Suprapubic skin (tissue), 4 donors: ENCODE measurements around the gene CYP19A1. TPM values are rescaled to one million over a fixed set of nuclear protein-coding genes. Genes with fewer than 3 reads are reported as not detected.
"Not testable (repeated sequence)": the region's sequence is repeated elsewhere in the genome, so short reads cannot be mapped to it uniquely, and the experiment has no call there.

ENCODE experiments used
- DNase-seq, 2 donors: peaks; one replicate each; pipeline ENCODE4 v3.0.0-alpha.2; 2019; ENCODE audit warnings: low spot score in 2 of 2
- H3K27ac ChIP-seq: fragments of 200-600 bp; sonication (generic); one replicate; pipeline ENCODE4 v1.5.1; 2019
- H3K27me3 ChIP-seq: fragments of 200-600 bp; sonication (generic); one replicate; pipeline ENCODE4 v1.5.1; 2019
- H3K36me3 ChIP-seq: fragments of 200-600 bp; sonication (generic); one replicate; pipeline ENCODE4 v1.5.1; 2019
- H3K4me1 ChIP-seq: fragments of 200-600 bp; sonication (generic); one replicate; pipeline ENCODE4 v1.5.1; 2019
- H3K4me3 ChIP-seq: fragments of 200-600 bp; sonication (generic); one replicate; pipeline ENCODE4 v1.5.1; 2019; ENCODE audit warnings: mild to moderate bottlenecking
- H3K9me3 ChIP-seq: fragments of 200-600 bp; sonication (generic); one replicate; pipeline ENCODE4 v1.5.1; 2019
- EP300 ChIP-seq: sonication (generic); formaldehyde crosslinking; IDR thresholded peaks from one replicate; pipeline ENCODE4 v1.6.1; 2017; ENCODE audit warnings: antibody characterized with exemption
- POLR2A ChIP-seq, 2 donors: fragments of 450-650 bp; IDR thresholded peaks; one replicate each; pipeline ENCODE4 v1.6.1; 2017; ENCODE audit warnings: antibody characterized with exemption in 2 of 2, mild to moderate bottlenecking in 2 of 2, moderate library complexity in 2 of 2
- POLR2AphosphoS5 ChIP-seq, 3 donors: sonication (generic); formaldehyde crosslinking; IDR thresholded peaks; one replicate each; pipeline ENCODE4 v1.6.1; 2017; ENCODE audit warnings: antibody characterized with exemption in 3 of 3
- WGBS: methylation state at CpG from one replicate; pipeline ENCODE4 v1.1.5; 2018; 5-methylcytosine and 5-hydroxymethylcytosine counted together
- total RNA-seq, 4 donors: library from RNA; depleted of rRNA; stranded (reverse); fragments of >200 nt; gene quantifications; one replicate each; pipeline ENCODE4 v1.1.0, GENCODE V29; 2016
- TF ChIP-seq, protein P1 (sequence below), 2 donors: fragments of 200-600 bp in 1 of 2; fragments of 450-650 bp in 1 of 2; sonication (generic) in 1 of 2; IDR thresholded peaks; one replicate each; pipeline ENCODE4 v1.5.1; 2016 to 2019; ENCODE audit warnings: antibody characterized with exemption in 2 of 2, mild to moderate bottlenecking in 1 of 2, moderate library complexity in 1 of 2

The CYP19A1 gene
- total RNA-seq, 4 donors from 2014 or later = 2.7 to 6.8 (median 5.6) TPM

DNA sequence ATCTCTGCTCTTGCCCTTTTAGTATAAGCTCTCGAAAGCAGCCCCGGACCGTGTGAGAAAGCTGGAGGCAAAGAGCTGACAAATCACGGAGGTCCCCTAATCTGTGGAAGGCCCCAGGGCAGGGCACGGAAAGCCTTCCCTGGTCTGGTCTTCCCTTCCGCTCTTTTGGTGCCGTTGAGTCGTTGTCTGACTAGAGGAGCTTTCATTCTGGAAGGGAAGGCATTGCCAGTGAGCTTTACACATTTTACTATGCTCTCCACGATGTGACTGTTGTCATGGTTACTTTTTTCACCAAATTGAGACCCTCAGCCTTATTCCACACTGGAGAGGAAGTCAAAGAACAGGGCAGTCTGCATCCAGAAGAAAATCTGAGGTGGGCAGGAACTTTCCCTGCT lies 71.7 kb downstream of the CYP19A1 start:
- H3K27ac ChIP-seq = peak overlapping the region; percentile 52
- 27% methylated on average over 9 of the region's 9 CpGs for WGBS
- TF ChIP-seq, protein P1, sequence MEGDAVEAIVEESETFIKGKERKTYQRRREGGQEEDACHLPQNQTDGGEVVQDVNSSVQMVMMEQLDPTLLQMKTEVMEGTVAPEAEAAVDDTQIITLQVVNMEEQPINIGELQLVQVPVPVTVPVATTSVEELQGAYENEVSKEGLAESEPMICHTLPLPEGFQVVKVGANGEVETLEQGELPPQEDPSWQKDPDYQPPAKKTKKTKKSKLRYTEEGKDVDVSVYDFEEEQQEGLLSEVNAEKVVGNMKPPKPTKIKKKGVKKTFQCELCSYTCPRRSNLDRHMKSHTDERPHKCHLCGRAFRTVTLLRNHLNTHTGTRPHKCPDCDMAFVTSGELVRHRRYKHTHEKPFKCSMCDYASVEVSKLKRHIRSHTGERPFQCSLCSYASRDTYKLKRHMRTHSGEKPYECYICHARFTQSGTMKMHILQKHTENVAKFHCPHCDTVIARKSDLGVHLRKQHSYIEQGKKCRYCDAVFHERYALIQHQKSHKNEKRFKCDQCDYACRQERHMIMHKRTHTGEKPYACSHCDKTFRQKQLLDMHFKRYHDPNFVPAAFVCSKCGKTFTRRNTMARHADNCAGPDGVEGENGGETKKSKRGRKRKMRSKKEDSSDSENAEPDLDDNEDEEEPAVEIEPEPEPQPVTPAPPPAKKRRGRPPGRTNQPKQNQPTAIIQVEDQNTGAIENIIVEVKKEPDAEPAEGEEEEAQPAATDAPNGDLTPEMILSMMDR (IDR thresholded peaks at IDR 0.05) = no peak
- TF ChIP-seq EP300 (no peak), POLR2A (IDR thresholded peaks at IDR 0.05) (no peak), POLR2AphosphoS5 (IDR thresholded peaks at IDR 0.05) (no peak)
- DNase-seq = no peak
- H3K4me3 ChIP-seq = peak overlapping the region; percentile 49
- H3K27me3 ChIP-seq = peaks cover 13% of the 10 kb centered on the region
- peaks cover 24% of the 10 kb centered on the region for H3K4me1 ChIP-seq
- no peaks in the 10 kb centered on the region for H3K36me3 ChIP-seq
- no peaks in the 10 kb centered on the region for H3K9me3 ChIP-seq

DNA sequence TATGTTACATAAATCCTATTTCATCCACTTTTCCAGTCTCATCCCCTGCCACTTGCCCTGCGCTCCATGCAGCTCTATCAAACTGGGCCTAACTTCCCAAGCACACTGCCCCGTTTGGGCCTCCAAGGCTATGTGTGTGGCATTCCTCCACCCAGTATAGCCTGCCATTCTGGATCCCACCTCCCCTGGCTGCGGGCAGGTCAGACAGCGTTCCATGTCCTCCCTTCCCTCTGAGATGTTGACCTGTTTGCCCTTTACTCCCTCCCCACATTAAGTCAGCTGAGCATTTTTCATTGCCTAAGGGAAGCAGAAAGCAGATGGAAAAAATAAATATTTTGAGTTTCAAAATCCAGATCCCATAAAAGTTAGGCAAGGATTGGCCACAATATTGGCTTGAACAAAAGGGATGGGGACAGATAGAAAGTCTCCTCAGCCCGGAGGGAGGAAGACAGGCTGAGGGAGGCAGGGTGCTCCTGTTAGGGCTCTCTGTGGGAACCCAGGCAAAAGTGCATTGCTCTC lies 73.3 kb downstream of the CYP19A1 start:
- Histone ChIP-seq H3K4me3 (no peak overlapping the region), H3K4me1 (peaks cover 24% of the 10 kb centered on the region), H3K27ac (peak overlapping the region; percentile 5), H3K27me3 (peaks cover 13% of the 10 kb centered on the region), H3K9me3 (no peaks in the 10 kb centered on the region), H3K36me3 (no peaks in the 10 kb centered on the region)
- no peak for TF ChIP-seq POLR2AphosphoS5 (IDR thresholded peaks at IDR 0.05)
- no peak for TF ChIP-seq EP300
- TF ChIP-seq, protein P1 (IDR thresholded peaks at IDR 0.05) = no peak
- TF ChIP-seq POLR2A (IDR thresholded peaks at IDR 0.05) = no peak
- no peak for DNase-seq
- WGBS = 75% methylated on average over 5 of the region's 5 CpGs

DNA sequence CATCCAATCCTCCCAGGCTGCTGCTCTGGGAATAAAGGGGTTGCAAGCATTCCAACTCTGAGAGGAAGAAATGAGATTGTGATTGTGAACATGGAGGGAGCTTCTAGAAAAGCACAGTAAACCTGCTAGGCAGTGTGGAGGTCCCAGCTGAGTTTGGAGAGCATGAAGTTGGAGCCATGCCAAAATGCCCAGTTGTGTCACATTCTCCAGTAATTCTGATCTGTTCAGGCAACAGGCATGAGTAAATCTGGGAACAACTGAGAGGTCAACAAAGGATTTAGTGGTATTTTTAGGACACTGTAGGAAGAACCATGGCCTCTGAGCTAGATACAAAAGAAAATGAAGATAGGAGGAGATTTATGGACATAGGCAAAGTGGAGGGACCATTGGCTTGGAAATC lies 74.7 kb downstream of the CYP19A1 start:
- H3K4me3 ChIP-seq = no peak overlapping the region
- no peak for TF ChIP-seq POLR2AphosphoS5 (IDR thresholded peaks at IDR 0.05)
- TF ChIP-seq EP300 = no peak
- TF ChIP-seq, protein P1 (IDR thresholded peaks at IDR 0.05) = no peak
- TF ChIP-seq POLR2A (IDR thresholded peaks at IDR 0.05) = no peak
- DNase-seq = no peak
- H3K36me3 ChIP-seq = no peaks in the 10 kb centered on the region
- H3K27ac ChIP-seq = no peak overlapping the region
- peaks cover 8% of the 10 kb centered on the region for H3K27me3 ChIP-seq
- peaks cover 24% of the 10 kb centered on the region for H3K4me1 ChIP-seq
- no peaks in the 10 kb centered on the region for H3K9me3 ChIP-seq

DNA sequence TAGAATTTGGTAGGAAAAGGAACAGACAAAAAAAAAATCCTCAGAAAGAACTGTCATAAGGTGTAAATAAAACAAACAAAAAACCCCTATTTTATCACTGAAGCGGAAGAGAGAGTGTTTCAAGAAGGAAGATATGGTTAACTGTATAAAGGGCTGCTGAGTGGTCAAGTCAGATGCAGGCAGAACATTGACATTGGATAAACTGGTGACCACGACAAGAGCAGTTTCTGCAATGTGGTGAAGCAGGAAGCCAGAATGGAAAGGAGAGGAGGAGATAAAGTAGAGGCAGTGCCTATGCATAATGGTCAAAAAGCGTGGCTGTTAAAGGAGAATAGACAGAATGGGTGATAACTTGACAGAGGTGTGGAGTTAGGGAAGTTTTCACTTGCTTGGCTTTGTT lies 75.3 kb downstream of the CYP19A1 start:
- no peak for DNase-seq
- H3K36me3 ChIP-seq = no peaks in the 10 kb centered on the region
- no peaks in the 10 kb centered on the region for H3K9me3 ChIP-seq
- peaks cover 8% of the 10 kb centered on the region for H3K27me3 ChIP-seq
- no peak overlapping the region for H3K27ac ChIP-seq
- WGBS = 86% methylated on average over 3 of the region's 3 CpGs
- TF ChIP-seq POLR2A (IDR thresholded peaks at IDR 0.05) (no peak), POLR2AphosphoS5 (IDR thresholded peaks at IDR 0.05) (no peak)
- TF ChIP-seq, protein P1 (IDR thresholded peaks at IDR 0.05) = no peak
- H3K4me3 ChIP-seq = no peak overlapping the region
- H3K4me1 ChIP-seq = peaks cover 24% of the 10 kb centered on the region

DNA sequence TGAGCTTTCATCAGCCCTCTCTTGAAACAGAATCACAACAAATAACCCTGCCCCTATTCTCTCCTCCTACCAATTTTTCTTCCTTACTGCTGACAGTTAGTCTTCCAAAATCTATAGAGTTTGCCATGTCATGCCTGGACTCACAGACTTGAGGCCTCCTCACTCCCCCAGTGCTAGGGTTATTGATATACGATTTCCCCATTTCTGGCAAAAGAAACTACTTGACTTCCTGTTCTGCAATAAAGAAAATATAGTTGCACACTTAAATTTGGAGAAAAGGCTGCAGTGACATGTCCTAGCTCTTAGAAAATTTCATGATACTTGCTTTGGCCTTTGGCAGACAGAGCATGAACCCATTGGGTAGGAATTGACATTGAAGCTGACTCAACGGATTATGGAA lies 75.9 kb downstream of the CYP19A1 start:
- no peak for DNase-seq
- Histone ChIP-seq H3K27ac (no peak overlapping the region), H3K27me3 (peaks cover 6% of the 10 kb centered on the region), H3K4me1 (peaks cover 19% of the 10 kb centered on the region), H3K9me3 (no peaks in the 10 kb centered on the region), H3K4me3 (no peak overlapping the region), H3K36me3 (no peaks in the 10 kb centered on the region)
- TF ChIP-seq EP300 (no peak), POLR2A (IDR thresholded peaks at IDR 0.05) (no peak), POLR2AphosphoS5 (IDR thresholded peaks at IDR 0.05) (no peak)
- TF ChIP-seq, protein P1 (IDR thresholded peaks at IDR 0.05) = no peak
- WGBS = 39% methylated on average over 2 of the region's 2 CpGs

DNA sequence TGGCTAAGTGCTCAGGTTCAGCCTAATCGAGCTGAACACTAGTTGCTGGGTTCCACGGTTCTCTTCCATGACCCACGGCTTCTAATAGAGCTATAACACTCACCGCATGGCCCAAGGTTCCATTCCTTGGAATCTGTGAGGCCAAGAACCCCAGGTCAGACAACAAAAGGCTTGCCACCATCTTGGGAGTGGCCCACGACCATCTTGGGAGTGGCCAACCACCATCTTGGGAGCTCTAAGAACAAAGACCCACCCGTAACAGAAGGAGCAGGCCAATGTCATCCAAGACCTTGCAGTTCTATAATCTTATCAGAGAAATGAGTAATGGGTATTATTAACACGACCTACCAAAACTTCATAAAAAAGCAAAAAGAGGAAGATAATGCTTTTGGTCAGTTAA lies 77.3 kb downstream of the CYP19A1 start:
- H3K4me1 ChIP-seq, DNase-seq, H3K9me3 ChIP-seq, H3K4me3 ChIP-seq, H3K27me3 ChIP-seq, H3K36me3 ChIP-seq, H3K27ac ChIP-seq: not testable (repeated sequence)
- WGBS = 76% methylated on average over 7 of the region's 7 CpGs
